Activated CD4-positive, alpha-beta T cell treated with anti-CD3 and anti-CD28 coated beads, Interleukin-2, Interleukin-6, amounts not matched to agents 100 ng/mL and 50 ng/mL, durations not matched to agents 16 hours and 8 hours (primary cell): ENCODE measurements around the gene FSTL3.
"Not testable (repeated sequence)": the region's sequence is repeated elsewhere in the genome, so short reads cannot be mapped to it uniquely, and the experiment has no call there.

Source experiments
- DNase-seq: peaks from one replicate; pipeline ENCODE4 v3.0.0-alpha.2; 2020

FSTL3 gene

GRCh38 chr19:661427-662196, 14.6 kb upstream of the FSTL3 start:
- peak; percentile 82 for DNase-seq

GRCh38 chr19:662207-662961, 13.8 kb upstream of the FSTL3 start:
- peak; percentile 79 for DNase-seq

- DNase-seq, result peak; percentile 97
These were observed 13.1 kb upstream of the FSTL3 start, which contains the start of gene RNF126 for GRCh38 chr19:662962-663681. RNF126 (minus strand) TSS chr19:663214; CDS start chr19:663121, 93 bp downstream.

- no peak for DNase-seq
These were observed 12.5 kb upstream of the FSTL3 start for GRCh38 chr19:663682-664117.

GRCh38 chr19:664913-665443, 11.2 kb upstream of the FSTL3 start:
- peak; percentile 87 for DNase-seq

- DNase-seq, result not testable (repeated sequence)
These were observed 9.1 kb upstream of the FSTL3 start for GRCh38 chr19:666985-667573.

GRCh38 chr19:668675-669434, 7.3 kb upstream of the FSTL3 start:
- not testable (repeated sequence) for DNase-seq

- no peak for DNase-seq
These were observed 5.5 kb upstream of the FSTL3 start for GRCh38 chr19:670609-671075.

GRCh38 chr19:674282-675151, 1.7 kb upstream of the FSTL3 start:
- DNase-seq, result no peak

GRCh38 chr19:676007-676338, 219 bp upstream of the FSTL3 start:
- DNase-seq, result no peak

- DNase-seq, result no peak
These were observed 1.0 kb downstream of the FSTL3 start for GRCh38 chr19:677201-677600.

GRCh38 chr19:677601-678436, 1.6 kb downstream of the FSTL3 start:
- DNase-seq, result no peak

- DNase-seq, result no peak
These were observed 2.7 kb downstream of the FSTL3 start for GRCh38 chr19:678791-679388.

GRCh38 chr19:679418-680286, 3.5 kb downstream of the FSTL3 start:
- peak; percentile 48 for DNase-seq

- DNase-seq, result peak; percentile 100
These were observed 4.3 kb downstream of the FSTL3 start for GRCh38 chr19:680287-681028.

GRCh38 chr19:681029-682019, 5.1 kb downstream of the FSTL3 start:
- DNase-seq, result peak; percentile 98
